Subcutaneous abdominal adipose tissue (tissue), 5 donors: Measurements from ENCODE around the gene PET100.

Experiments used
- H3K27ac ChIP-seq: one replicate; pipeline ENCODE4 v1.7.0; 2013; ENCODE audit warnings: low read depth, mild to moderate bottlenecking, inconsistent platforms, low read length, moderate library complexity
- H3K27me3 ChIP-seq, 5 donors: one replicate each; pipeline ENCODE4 v1.7.0; 2013; ENCODE audit warnings: low read length in 5 of 5, inconsistent platforms in 1 of 5; ENCODE audit not compliant: control insufficient read depth in 5 of 5, insufficient read depth in 4 of 5
- H3K36me3 ChIP-seq, 5 donors: one replicate each; pipeline ENCODE4 v1.7.0; 2013; ENCODE audit warnings: low read length in 5 of 5; ENCODE audit not compliant: control insufficient read depth in 5 of 5, insufficient read depth in 5 of 5
- H3K4me1 ChIP-seq, 5 donors: one replicate each; pipeline ENCODE4 v1.7.0; 2013; ENCODE audit warnings: low read length in 5 of 5, mild to moderate bottlenecking in 3 of 5, moderate library complexity in 1 of 5; ENCODE audit not compliant: control insufficient read depth in 5 of 5, insufficient read depth in 5 of 5
- H3K4me3 ChIP-seq, 5 donors: one replicate each; pipeline ENCODE4 v1.7.0; 2013; ENCODE audit warnings: low read length in 5 of 5, low read depth in 1 of 5
- H3K9ac ChIP-seq, 5 donors: one replicate each; pipeline ENCODE4 v1.7.0; 2013; ENCODE audit warnings: low read length in 5 of 5, mild to moderate bottlenecking in 4 of 5, moderate library complexity in 3 of 5
- H3K9me3 ChIP-seq, 5 donors: one replicate each; pipeline ENCODE4 v1.7.0; 2013; ENCODE audit warnings: low read length in 5 of 5; ENCODE audit not compliant: control insufficient read depth in 5 of 5
- donor health status: healthy.
- donor health status: healthy.
- donor health status: healthy.
- donor health status: healthy.
- donor health status: healthy.

The PET100 gene

DNA sequence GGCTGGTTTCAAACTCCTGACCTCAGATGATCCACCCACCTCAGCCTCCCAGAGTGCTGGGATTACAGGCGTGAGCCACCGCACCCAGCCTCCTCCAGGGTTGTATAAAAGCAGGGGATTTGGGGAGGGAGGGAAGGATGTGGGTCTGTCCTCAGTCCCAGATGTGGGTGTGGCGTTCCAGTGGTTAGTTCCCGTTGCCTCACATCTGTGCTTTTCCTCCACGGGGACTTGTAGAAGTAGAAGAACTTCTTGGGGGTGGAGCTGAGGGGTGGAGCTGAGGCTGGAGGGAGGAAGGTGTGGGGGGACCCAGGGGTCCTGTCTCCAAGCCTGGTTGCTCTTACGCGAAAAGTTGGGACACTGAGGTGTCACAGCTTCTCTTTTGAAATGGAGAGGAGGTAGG lies 46.8 kb downstream of the PET100 start:
- H3K27me3 ChIP-seq = peaks cover 13 to 34% (median 29%) of the 10 kb centered on the region in 5 donors
- no peaks in the 10 kb centered on the region for H3K36me3 ChIP-seq

DNA sequence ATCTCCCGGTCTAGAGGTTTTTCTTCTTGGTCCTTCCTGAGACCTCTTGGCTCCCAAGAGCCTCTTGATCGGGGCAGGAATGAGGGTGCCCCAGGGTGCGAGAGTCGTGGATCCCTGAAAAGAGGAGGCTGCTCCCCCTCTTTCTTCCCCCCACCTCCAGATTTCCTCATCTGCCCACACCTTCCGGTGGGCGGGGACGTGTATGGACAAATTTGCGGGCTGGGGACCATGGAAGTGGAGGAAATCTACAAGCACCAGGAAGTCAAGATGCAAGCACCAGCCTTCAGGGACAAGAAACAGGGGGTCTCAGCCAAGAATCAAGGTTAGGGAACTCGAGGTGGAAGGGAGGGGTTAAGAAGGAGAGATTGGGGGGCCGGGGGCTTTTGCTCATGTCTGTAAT lies 47.3 kb downstream of the PET100 start, which contains the start of gene MCEMP1:
Gene MCEMP1, plus strand, starts transcription at position 237 of the 400 bp plus-strand sequence. Its CDS starts 31 bp downstream, at position 268.
- H3K36me3 ChIP-seq = no peaks in the 10 kb centered on the region
- H3K9ac ChIP-seq = no peak within 1 kb of the TSS
- peaks cover 0 to 9% (median 5%) of the 10 kb centered on the region in 5 donors for H3K9me3 ChIP-seq

More for the DNA sequence above, 46.8 kb downstream of the PET100 start:
- H3K9me3 ChIP-seq = peaks cover 0 to 9% (median 5%) of the 10 kb centered on the region in 5 donors
- no peak overlapping the region for H3K27ac ChIP-seq
- peaks cover 0 to 21% (median 9%) of the 10 kb centered on the region in 5 donors for H3K4me1 ChIP-seq
- no peak overlapping the region for H3K9ac ChIP-seq
- no peak overlapping the region for H3K4me3 ChIP-seq

DNA sequence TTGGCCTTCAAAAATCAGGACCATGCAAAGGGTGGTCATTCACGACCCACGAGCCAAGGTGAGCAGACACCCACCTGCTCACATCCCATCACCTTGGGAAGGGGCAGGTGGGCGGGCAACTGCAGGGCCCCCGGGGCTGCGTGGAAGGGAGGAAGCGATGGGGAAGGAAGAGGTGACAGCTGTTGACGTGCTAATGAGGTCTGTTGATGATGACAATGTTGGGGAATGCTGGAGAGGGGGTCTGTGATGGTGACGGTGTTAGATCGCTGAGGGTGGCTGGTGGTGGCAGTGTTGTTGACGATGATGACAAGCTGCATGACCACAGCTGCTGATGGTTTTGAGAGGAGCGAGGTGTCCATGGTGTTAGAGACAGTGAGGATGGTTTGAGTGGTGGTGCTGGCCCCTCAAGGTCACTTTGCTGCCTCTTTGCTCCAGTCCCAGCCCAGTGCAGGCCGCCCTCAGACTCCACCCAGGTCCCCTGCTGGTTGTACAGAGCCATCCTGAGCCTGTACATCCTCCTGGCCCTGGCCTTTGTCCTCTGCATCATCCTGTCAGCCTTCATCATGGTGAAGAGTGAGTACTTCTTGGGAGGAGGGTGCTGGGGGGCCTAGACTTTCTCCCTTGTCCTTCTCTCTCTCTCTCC lies 48.2 kb downstream of the PET100 start:
- no peak overlapping the region for H3K4me3 ChIP-seq
- no peak overlapping the region for H3K9ac ChIP-seq
- peaks cover 0 to 9% (median 5%) of the 10 kb centered on the region in 5 donors for H3K9me3 ChIP-seq
- peaks cover 0 to 32% (median 17%) of the 10 kb centered on the region in 5 donors for H3K4me1 ChIP-seq
- peaks cover 0 to 6% (median 5%) of the 10 kb centered on the region in 5 donors for H3K36me3 ChIP-seq
- H3K27me3 ChIP-seq = peaks cover 9 to 25% (median 21%) of the 10 kb centered on the region in 5 donors
- no peak overlapping the region for H3K27ac ChIP-seq

More for the DNA sequence above, 47.3 kb downstream of the PET100 start, which contains the start of gene MCEMP1:
- Histone ChIP-seq H3K27ac (no peak within 1 kb of the TSS), H3K4me1 (peaks cover 0 to 26% (median 14%) of the 10 kb centered on the region in 5 donors), H3K27me3 (peaks cover 13 to 32% (median 27%) of the 10 kb centered on the region in 5 donors), H3K4me3 (no peak within 1 kb of the TSS)

DNA sequence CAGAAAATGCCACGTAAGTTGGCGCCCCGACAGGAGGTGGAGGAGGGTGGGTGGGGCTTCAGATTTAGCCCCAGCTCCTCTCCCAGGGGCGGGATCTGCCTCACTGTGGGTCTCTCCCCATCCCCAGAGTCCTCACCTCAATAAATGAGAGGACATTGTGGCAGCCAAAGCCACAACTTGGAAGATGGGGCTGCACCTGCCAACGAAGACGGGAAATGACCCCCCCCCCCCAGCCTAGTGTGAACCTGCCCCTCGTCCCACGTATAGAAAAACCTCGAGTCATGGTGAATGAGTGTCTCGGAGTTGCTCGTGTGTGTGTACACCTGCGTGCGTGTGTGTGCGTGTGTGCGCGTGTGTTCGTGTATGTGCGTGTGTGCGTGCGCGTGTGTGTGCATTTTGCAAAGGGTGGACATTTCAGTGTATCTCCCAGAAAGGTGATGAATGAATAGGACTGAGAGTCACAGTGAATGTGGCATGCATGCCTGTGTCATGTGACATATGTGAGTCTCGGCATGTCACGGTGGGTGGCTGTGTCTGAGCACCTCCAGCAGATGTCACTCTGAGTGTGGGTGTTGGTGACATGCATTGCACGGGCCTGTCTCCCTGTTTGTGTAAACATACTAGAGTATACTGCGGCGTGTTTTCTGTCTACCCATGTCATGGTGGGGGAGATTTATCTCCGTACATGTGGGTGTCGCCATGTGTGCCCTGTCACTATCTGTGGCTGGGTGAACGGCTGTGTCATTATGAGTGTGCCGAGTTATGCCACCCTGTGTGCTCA lies 49.6 kb downstream of the PET100 start:
- H3K36me3 ChIP-seq = peaks cover 0 to 18% (median 12%) of the 10 kb centered on the region in 5 donors
- peaks cover 0 to 32% (median 17%) of the 10 kb centered on the region in 5 donors for H3K4me1 ChIP-seq
- peaks cover 9 to 25% (median 21%) of the 10 kb centered on the region in 5 donors for H3K27me3 ChIP-seq
- H3K9ac ChIP-seq = no peak overlapping the region
- H3K9me3 ChIP-seq = peaks cover 0 to 4% (median 0%) of the 10 kb centered on the region in 5 donors
- H3K27ac ChIP-seq = no peak overlapping the region
- H3K4me3 ChIP-seq = no peak overlapping the region

DNA sequence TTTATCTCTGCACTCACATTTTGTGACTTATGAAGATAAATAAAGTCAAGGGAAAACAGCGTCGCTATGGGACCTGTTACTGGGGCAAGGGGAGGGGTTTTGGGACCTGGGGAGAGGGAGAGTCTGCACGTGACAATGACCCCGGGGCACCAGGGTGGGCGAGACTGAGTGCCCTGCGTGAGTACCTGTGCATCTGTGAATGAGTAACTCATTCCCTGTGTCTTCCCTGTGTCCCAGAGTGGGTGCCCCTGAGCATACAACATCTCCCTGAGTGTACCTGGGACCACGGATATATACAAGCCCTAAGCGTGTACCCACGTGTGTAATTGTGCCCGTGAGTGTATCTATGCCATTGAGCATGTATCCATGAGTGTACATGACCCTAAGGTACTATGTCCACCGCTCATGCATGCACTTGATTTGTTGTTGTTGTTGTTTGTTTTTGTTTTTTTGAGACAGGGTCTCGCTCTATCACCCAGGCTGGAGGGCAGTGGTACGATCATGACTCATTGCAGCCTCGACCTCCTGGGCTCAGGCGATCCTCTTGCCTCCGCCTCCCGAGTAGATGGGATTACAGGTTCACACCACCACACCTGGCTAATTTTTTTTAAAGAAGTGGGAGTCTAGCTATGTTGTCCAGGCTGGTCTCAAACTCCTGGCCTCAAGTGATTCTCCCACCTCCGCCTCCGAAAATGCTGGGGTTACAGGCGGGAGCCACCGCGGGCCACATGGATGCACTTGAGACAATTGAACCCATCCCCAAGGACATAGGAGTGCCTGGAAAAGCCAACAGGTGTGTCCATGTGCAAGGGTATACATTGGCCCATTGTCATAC lies 50.4 kb downstream of the PET100 start:
- H3K4me1 ChIP-seq = peaks cover 0 to 32% (median 16%) of the 10 kb centered on the region in 5 donors
- no peak overlapping the region for H3K27ac ChIP-seq
- H3K9me3 ChIP-seq = peaks cover 0 to 3% (median 0%) of the 10 kb centered on the region in 5 donors
- peaks cover 0 to 22% (median 12%) of the 10 kb centered on the region in 5 donors for H3K36me3 ChIP-seq
- H3K27me3 ChIP-seq = peaks cover 9 to 25% (median 21%) of the 10 kb centered on the region in 5 donors
- peak overlapping the region in 3 of 5 donors; percentile 59 to 94 (median 91) for H3K9ac ChIP-seq
- peak overlapping the region; percentile 68 to 95 (median 93) for H3K4me3 ChIP-seq

DNA sequence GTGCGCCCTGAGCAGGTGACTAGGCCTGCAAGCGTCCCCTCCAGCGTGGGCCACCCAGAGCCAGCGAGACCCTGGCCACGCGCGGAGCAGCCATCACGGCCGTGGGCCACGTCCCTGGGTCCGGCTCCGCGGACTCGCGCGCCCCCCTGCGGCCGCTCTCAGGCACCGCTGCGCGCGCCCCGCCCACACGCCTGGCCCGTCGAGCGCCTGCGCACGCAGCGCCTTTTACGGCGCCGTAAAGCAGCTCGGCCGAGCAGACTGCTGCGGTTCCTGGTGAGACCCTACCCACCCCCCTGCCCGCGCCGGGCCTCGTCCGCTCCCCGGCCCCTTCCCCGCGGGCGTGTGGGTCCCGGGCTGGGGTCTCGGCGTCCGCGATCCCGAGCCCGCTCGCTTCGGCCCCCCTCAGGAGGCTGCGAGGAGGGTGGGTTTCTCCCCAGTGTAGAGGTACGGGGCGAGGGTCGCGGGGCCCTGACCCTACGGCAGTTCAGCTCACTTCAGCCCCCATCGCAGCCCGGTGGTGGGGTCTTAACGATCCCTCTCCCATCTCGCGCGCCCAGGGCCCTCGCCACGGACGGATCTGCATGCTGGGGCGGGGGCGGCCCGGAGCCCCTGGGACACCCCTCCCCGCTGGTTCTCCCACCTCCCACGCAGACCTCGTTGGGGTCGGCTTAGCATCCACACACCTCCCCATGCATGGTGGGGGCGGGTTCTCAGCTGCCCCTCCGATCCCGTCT lies 51.2 kb downstream of the PET100 start, which contains the start of gene TRAPPC5:
Gene TRAPPC5, plus strand, starts transcription at position 228 of the 734 bp plus-strand sequence. CDS start 1,421 bp downstream, outside the sequence.
- peaks cover 0 to 3% (median 0%) of the 10 kb centered on the region in 5 donors for H3K9me3 ChIP-seq
- H3K27ac ChIP-seq = peak within 1 kb of the TSS; percentile 67
- peaks cover 0 to 32% (median 16%) of the 10 kb centered on the region in 5 donors for H3K4me1 ChIP-seq
- peak within 1 kb of the TSS; percentile 76 to 95 (median 93) for H3K4me3 ChIP-seq
- H3K36me3 ChIP-seq = peaks cover 0 to 26% (median 13%) of the 10 kb centered on the region in 5 donors
- H3K9ac ChIP-seq = peak within 1 kb of the TSS in 4 of 5 donors; percentile 91 to 99 (median 96)
- H3K27me3 ChIP-seq = peaks cover 9 to 25% (median 21%) of the 10 kb centered on the region in 5 donors
